GM08714 (cell line): ENCODE measurements around the gene NT5DC1.

Experiments used
- H3K4me3 ChIP-seq: fragments of 200-500 bp; sonication (Bioruptor generic); 2 replicates; pipeline ENCODE4 v1.5.1; 2014; ENCODE audit warnings: mild to moderate bottlenecking, low read length, inconsistent platforms
- ZNF274 ChIP-seq: IDR thresholded peaks from 2 replicates; pipeline ENCODE4 v1.6.1; 2012; ENCODE audit warnings: mild to moderate bottlenecking, low read depth, low read length

NT5DC1 gene

GRCh38 chr6:116175344-116175743, 74.7 kb downstream of the NT5DC1 start:
- no peak for TF ChIP-seq ZNF274
- H3K4me3 ChIP-seq = no peak overlapping the region

GRCh38 chr6:116176596-116176995, 75.9 kb downstream of the NT5DC1 start:
- TF ChIP-seq ZNF274 = no peak
- no peak overlapping the region for H3K4me3 ChIP-seq

GRCh38 chr6:116180375-116180774, 79.7 kb downstream of the NT5DC1 start:
- no peak for TF ChIP-seq ZNF274
- no peak overlapping the region for H3K4me3 ChIP-seq

GRCh38 chr6:116189472-116189871, 88.8 kb downstream of the NT5DC1 start:
- no peak for TF ChIP-seq ZNF274
- H3K4me3 ChIP-seq = no peak overlapping the region

GRCh38 chr6:116190550-116190949, 89.9 kb downstream of the NT5DC1 start:
- H3K4me3 ChIP-seq = no peak overlapping the region
- TF ChIP-seq ZNF274 = no peak

GRCh38 chr6:116191881-116192280, 91.2 kb downstream of the NT5DC1 start:
- TF ChIP-seq ZNF274 = no peak
- H3K4me3 ChIP-seq = no peak overlapping the region

GRCh38 chr6:116192786-116193185, 92.1 kb downstream of the NT5DC1 start:
- no peak for TF ChIP-seq ZNF274
- H3K4me3 ChIP-seq = no peak overlapping the region

- no peak overlapping the region for H3K4me3 ChIP-seq
- no peak for TF ChIP-seq ZNF274
Observed at GRCh38 chr6:116196841-116197240, 96.2 kb downstream of the NT5DC1 start.

- no peak for TF ChIP-seq ZNF274
- H3K4me3 ChIP-seq = no peak overlapping the region
Observed at GRCh38 chr6:116200619-116201249, 100.1 kb downstream of the NT5DC1 start.

- no peak for TF ChIP-seq ZNF274
- no peak overlapping the region for H3K4me3 ChIP-seq
Observed at GRCh38 chr6:116201538-116201937, 100.9 kb downstream of the NT5DC1 start.

- no peak overlapping the region for H3K4me3 ChIP-seq
- TF ChIP-seq ZNF274 = no peak
Observed at GRCh38 chr6:116205281-116205680, 104.6 kb downstream of the NT5DC1 start.

- no peak for TF ChIP-seq ZNF274
- H3K4me3 ChIP-seq = no peak overlapping the region
Observed at GRCh38 chr6:116206231-116206903, 105.7 kb downstream of the NT5DC1 start.

- no peak for TF ChIP-seq ZNF274
- H3K4me3 ChIP-seq = no peak overlapping the region
Observed at GRCh38 chr6:116208056-116208785, 107.6 kb downstream of the NT5DC1 start.

GRCh38 chr6:116210316-116210715, 109.7 kb downstream of the NT5DC1 start:
- no peak overlapping the region for H3K4me3 ChIP-seq
- no peak for TF ChIP-seq ZNF274
